ENCODE results near the gene LDLRAD3.

DNA sequence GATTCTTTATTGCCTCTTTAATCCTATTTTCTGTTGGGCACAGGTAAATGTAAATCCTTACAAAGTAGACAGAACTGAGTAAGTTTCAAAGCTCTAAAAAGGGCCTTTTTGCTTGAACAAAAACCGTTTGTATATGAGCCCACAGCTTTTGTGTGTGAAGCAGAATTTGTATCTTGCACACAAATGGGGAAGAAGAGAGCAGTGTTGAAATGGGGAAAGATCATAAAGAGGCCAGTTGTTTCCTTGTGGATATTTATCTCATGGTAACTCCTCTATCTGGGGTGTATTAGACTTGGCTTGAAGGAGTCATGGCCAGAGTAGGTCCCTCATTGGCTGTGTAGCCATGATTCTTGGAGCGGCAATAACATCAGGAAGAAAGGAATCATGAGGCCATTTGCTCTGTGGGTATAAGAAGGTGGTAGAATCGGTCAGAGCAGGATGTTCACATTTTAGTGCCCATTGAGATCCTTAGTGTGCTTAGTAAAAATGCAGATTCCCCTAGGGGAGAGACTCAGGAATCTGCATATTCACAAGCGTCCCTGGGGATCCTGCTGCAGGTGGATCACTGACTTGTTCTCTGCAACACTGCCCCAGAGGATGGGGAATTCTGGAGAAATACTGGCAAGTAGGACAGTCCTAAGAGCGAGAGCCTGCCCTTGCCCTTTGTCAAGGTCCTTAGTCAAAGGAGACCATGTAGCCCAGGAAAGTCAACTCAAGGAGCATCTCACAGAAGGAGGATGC, 126.5 kb downstream of the LDLRAD3 start:
- TF ChIP-seq CTCF (IDR thresholded peaks at IDR 0.05) (no peak), ZFX (IDR thresholded peaks at IDR 0.05; ENCODE audit: borderline replicate concordance) (no peak)

All from 22Rv1 (cell line).